A375 (cell line): ENCODE measurements around the gene SETSIP. TPM values are rescaled to one million over a fixed set of nuclear protein-coding genes. Genes with fewer than 3 reads are reported as not detected.

Source experiments
- total RNA-seq: library from RNA; depleted of rRNA; stranded (reverse); fragments of >200 nt; shearing (Covaris generic); gene quantifications from 2 replicates; pipeline ENCODE4 v1.2.3, GENCODE V29; 2014; rRNA removed

SETSIP gene, protein sequence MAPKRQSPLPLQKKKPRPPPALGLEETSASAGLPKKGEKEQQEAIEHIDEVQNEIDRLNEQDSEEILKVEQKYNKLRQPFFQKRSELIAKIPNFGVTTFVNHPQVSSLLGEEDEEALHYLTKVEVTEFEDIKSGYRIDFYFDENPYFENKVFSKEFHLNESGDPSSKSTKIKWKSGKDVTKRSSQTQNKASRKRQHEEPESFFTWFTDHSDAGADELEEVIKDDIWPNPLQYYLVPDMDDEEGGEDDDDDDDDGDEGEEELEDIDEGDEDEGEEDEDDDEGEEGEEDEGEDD
- 0.15 and 0.48 TPM in 2 replicates for total RNA-seq

DNA sequence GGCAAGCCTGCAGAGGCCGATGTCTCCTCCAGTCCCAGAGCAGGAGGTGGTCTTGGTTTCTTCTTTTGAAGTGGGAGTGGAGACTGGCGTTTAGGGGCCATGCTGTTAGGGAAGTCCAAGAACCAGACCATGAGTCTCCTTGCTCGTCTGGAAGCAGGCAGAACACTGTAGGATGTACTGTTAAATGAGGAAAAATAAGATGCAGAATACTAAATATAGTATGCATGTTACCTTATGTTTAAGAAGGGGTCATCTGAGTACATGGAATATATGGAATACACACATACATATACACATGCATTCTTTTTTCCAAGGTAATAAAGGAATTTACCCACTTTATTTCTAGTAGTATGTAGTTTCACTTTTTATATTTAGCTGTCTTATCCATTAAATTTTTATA lies at the start of gene SETSIP:
SETSIP (minus strand) TSS at position 101 of the 400 bp plus-strand sequence; CDS start at position 101, 0 bp downstream.

DNA sequence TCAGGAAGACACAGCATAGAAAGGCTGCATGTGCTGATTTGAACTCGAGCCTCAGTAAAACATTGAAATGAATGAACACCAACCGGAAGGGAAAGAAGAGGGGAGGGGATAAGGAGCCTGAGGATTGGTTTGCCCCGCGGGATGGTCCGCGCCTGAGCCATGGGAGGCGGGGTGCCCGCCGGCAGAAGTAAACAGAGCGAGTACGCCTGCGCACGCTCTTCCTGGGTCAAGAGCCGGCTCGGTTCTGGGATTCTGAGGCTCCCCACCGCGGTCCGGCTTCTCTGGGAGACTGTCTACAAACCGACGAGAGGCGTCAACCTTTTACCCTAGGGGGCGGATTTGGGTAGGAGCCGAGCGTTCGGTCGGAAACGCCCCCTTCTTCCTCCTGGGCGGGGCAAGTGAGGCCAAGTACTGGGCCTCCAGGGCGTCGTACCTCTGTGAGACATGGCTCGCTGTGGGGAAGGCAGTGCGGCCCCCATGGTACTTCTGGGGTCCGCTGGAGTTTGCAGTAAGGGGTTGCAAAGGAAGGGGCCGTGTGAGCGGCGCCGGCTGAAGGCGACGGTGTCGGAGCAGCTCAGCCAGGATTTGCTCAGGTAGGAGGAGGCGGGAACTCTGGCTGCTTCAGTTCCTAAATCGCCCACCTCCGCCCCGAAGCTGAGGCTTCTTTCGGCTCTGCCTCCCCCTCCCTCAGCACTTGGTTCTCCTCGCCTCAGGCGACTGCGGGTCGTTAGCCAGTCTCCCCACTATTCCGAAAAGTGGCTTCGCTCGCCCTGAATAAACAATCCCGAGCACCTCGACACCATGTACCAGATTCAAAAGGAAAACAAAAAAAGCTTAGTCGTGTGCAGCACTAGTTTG lies 5.1 kb upstream of the SETSIP start, which contains the start of gene BTBD8:
BTBD8 (plus strand) TSS at position 218 of the 858 bp plus-strand sequence; CDS start at position 445, 227 bp downstream.

Other genes starting within 250 kb of the SETSIP start
- gene TGFBR3, start 189.3 kb downstream of the SETSIP start, total RNA-seq, result 0.56 and 0.72 TPM in 2 replicates
- not detected in 2 replicates for gene BRDT, start 126.0 kb downstream of the SETSIP start, total RNA-seq
- 6.6 and 6.7 TPM in 2 replicates for gene EPHX4, start 45.4 kb downstream of the SETSIP start, total RNA-seq
- 1.6 and 2.3 TPM in 2 replicates for gene BTBD8, start 4.9 kb upstream of the SETSIP start, total RNA-seq
- gene C1orf146, start 142.5 kb upstream of the SETSIP start, total RNA-seq, result not detected in 2 replicates
- gene GLMN, start 223.6 kb upstream of the SETSIP start, total RNA-seq, result 6.5 and 8.4 TPM in 2 replicates
- gene RPAP2, start 223.6 kb upstream of the SETSIP start, total RNA-seq, result 2.8 and 7.2 TPM in 2 replicates